WTC11 (cell line): Measurements from ENCODE around the gene RIN3. TPM values are rescaled to one million over a fixed set of nuclear protein-coding genes. Genes with fewer than 3 reads are reported as not detected.

Source experiments
- ATAC-seq: fragments of 200-7000 bp; cut with Tn5 transposase; 2 replicates; pipeline ENCODE4 v1.10.0; 2021; ENCODE audit warnings: mild to moderate bottlenecking, moderate library complexity
- CTCF ChIA-PET: fragments of 300-600 bp; sonication (Branson Sonifier 250); formaldehyde crosslinking; loops from one replicate; lab custom pipeline; 2021; ENCODE audit warnings: antibody characterized with exemption; lab: Charles Lee
- POLR2A ChIA-PET: fragments of 350-600 bp; sonication (Branson Sonifier 250); formaldehyde crosslinking; loops from one replicate; lab custom pipeline; 2021; ENCODE audit warnings: antibody characterized with exemption; lab: Charles Lee
- DNase-seq: peaks from one replicate; pipeline ENCODE4 v3.0.0; 2021; ENCODE audit warnings: low spot score
- H3K27ac Mint-ChIP-seq: 2 replicates; pipeline ENCODE4 v1.8.0; 2021; ENCODE audit warnings: mixed read lengths
- H3K27me3 Mint-ChIP-seq: 2 replicates; pipeline ENCODE4 v1.8.0; 2021; ENCODE audit warnings: low read depth, mild to moderate bottlenecking, moderate library complexity, mixed read lengths
- H3K36me3 Mint-ChIP-seq: 2 replicates; pipeline ENCODE4 v1.8.0; 2021; ENCODE audit warnings: mixed read lengths
- H3K4me1 Mint-ChIP-seq: 2 replicates; pipeline ENCODE4 v1.8.0; 2022; ENCODE audit warnings: mixed read lengths
- H3K4me3 Mint-ChIP-seq: 2 replicates; pipeline ENCODE4 v1.8.0; 2021; ENCODE audit warnings: mild to moderate bottlenecking, moderate library complexity, mixed read lengths
- H3K9me3 Mint-ChIP-seq: 2 replicates; pipeline ENCODE4 v1.8.0; 2021; ENCODE audit warnings: mixed read lengths
- ARID4B ChIP-seq: sonication (generic); formaldehyde crosslinking; IDR thresholded peaks from 2 replicates; pipeline ENCODE4 v1.8.0; 2023; ENCODE audit warnings: missing genetic modification reagents, mild to moderate bottlenecking, borderline replicate concordance
- ERG ChIP-seq: fragments of 250-450 bp; sonication (Bioruptor Pico); IDR thresholded peaks from 2 replicates; pipeline ENCODE4 v1.8.0; 2021; ENCODE audit warnings: mild to moderate bottlenecking
- KAT7 ChIP-seq: sonication (generic); formaldehyde crosslinking; IDR thresholded peaks from 2 replicates; pipeline ENCODE4 v1.8.1; 2023; ENCODE audit warnings: missing genetic modification reagents, mild to moderate bottlenecking, borderline replicate concordance
- PREB ChIP-seq: sonication (generic); formaldehyde crosslinking; IDR thresholded peaks from 2 replicates; pipeline ENCODE4 v1.8.1; 2022; ENCODE audit warnings: mild to moderate bottlenecking, missing genetic modification reagents, moderate library complexity, borderline replicate concordance
- SMAD4 ChIP-seq: sonication (generic); formaldehyde crosslinking; IDR thresholded peaks from 2 replicates; pipeline ENCODE4 v1.8.0; 2022; ENCODE audit warnings: mild to moderate bottlenecking, missing genetic modification reagents
- ZNF396 ChIP-seq: fragments of 250-450 bp; sonication (Bioruptor Pico); IDR thresholded peaks from 2 replicates; pipeline ENCODE4 v1.8.0; 2021; ENCODE audit warnings: mild to moderate bottlenecking, moderate library complexity, borderline replicate concordance
- total RNA-seq: library from RNA; stranded (reverse); gene quantifications from 3 replicates; pipeline ENCODE4 v1.2.3, GENCODE V29; 2021
- TF ChIP-seq, protein P1 (sequence below): sonication (generic); formaldehyde crosslinking; IDR thresholded peaks from 2 replicates; pipeline ENCODE4 v1.8.1; 2023; ENCODE audit warnings: mild to moderate bottlenecking, missing genetic modification reagents
- TF ChIP-seq, protein P2 (sequence below): sonication (generic); formaldehyde crosslinking; IDR thresholded peaks from 2 replicates; pipeline ENCODE4 v1.8.1; 2023; ENCODE audit warnings: mild to moderate bottlenecking, missing genetic modification reagents
- TF ChIP-seq, protein P3 (sequence below): fragments of 250-450 bp; sonication (Bioruptor Pico); IDR thresholded peaks from 2 replicates; pipeline ENCODE4 v1.9.0; 2021; ENCODE audit warnings: mild to moderate bottlenecking

Gene RIN3
- total RNA-seq, 1 experiment from 2014 or later, result 3.3 TPM

DNA sequence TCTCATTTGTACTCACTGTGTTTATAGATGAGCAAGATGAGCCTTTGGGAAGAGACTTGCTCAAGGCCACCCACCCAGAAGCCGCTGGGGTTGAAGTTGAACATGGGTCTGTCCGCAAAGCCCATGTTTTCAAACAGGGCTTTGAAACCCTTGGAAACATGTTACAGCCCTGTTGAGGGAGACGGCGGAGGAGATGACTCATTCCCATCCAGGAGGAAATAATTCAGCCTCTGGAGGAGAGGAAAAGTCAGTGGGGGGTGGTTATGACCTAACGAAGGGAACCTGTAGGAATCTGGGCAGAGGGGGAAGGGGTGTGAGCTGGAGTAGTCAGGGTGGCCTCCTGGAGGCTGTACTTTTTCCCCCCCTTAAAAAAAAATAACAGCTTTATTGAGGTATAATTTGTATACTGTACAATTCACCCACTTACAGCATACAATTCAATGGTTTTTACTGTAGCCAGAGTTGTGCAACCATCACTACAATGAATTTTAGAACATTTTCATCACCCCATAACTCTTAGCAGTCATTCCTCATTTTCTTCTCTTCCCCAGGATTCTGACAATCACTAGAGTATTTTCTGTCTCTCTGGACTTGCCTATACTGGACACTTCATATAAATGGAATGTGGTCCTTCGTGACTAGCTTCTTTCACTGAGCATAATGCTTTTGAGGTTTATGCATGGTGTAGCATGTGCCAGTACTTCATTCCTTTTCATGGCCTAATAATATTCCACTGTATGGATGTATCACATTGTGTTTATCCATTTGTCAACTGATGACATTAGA, 1.9 kb upstream of the RIN3 start:
- no peaks in the 10 kb centered on the region for H3K36me3 Mint-ChIP-seq
- ATAC-seq, result no peak
- TF ChIP-seq, protein P1, sequence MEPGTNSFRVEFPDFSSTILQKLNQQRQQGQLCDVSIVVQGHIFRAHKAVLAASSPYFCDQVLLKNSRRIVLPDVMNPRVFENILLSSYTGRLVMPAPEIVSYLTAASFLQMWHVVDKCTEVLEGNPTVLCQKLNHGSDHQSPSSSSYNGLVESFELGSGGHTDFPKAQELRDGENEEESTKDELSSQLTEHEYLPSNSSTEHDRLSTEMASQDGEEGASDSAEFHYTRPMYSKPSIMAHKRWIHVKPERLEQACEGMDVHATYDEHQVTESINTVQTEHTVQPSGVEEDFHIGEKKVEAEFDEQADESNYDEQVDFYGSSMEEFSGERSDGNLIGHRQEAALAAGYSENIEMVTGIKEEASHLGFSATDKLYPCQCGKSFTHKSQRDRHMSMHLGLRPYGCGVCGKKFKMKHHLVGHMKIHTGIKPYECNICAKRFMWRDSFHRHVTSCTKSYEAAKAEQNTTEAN (CRISPR knock-in tag), result no peak
- TF ChIP-seq PREB (CRISPR knock-in tag) (no peak), ARID4B (no peak), KAT7 (CRISPR knock-in tag) (no peak), ERG (CRISPR knock-in tag) (no peak), SMAD4 (CRISPR knock-in tag) (no peak), ZNF396 (CRISPR knock-in tag) (no peak)
- TF ChIP-seq, protein P2, sequence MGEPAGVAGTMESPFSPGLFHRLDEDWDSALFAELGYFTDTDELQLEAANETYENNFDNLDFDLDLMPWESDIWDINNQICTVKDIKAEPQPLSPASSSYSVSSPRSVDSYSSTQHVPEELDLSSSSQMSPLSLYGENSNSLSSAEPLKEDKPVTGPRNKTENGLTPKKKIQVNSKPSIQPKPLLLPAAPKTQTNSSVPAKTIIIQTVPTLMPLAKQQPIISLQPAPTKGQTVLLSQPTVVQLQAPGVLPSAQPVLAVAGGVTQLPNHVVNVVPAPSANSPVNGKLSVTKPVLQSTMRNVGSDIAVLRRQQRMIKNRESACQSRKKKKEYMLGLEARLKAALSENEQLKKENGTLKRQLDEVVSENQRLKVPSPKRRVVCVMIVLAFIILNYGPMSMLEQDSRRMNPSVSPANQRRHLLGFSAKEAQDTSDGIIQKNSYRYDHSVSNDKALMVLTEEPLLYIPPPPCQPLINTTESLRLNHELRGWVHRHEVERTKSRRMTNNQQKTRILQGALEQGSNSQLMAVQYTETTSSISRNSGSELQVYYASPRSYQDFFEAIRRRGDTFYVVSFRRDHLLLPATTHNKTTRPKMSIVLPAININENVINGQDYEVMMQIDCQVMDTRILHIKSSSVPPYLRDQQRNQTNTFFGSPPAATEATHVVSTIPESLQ (CRISPR knock-in tag), result no peak
- TF ChIP-seq, protein P3, sequence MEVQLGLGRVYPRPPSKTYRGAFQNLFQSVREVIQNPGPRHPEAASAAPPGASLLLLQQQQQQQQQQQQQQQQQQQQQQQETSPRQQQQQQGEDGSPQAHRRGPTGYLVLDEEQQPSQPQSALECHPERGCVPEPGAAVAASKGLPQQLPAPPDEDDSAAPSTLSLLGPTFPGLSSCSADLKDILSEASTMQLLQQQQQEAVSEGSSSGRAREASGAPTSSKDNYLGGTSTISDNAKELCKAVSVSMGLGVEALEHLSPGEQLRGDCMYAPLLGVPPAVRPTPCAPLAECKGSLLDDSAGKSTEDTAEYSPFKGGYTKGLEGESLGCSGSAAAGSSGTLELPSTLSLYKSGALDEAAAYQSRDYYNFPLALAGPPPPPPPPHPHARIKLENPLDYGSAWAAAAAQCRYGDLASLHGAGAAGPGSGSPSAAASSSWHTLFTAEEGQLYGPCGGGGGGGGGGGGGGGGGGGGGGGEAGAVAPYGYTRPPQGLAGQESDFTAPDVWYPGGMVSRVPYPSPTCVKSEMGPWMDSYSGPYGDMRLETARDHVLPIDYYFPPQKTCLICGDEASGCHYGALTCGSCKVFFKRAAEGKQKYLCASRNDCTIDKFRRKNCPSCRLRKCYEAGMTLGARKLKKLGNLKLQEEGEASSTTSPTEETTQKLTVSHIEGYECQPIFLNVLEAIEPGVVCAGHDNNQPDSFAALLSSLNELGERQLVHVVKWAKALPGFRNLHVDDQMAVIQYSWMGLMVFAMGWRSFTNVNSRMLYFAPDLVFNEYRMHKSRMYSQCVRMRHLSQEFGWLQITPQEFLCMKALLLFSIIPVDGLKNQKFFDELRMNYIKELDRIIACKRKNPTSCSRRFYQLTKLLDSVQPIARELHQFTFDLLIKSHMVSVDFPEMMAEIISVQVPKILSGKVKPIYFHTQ, result no peak
- H3K27me3 Mint-ChIP-seq, result peaks cover 36% of the 10 kb centered on the region
- H3K4me1 Mint-ChIP-seq, result peaks cover 8% of the 10 kb centered on the region
- no peak for DNase-seq
- POLR2A ChIA-PET, result interaction anchor here (0.6 kb wide), 1 partner anchor 151 kb away, joined by 3 read pairs; no protein-coding TSS in a partner anchor
- no peak overlapping the region for H3K4me3 Mint-ChIP-seq
- H3K27ac Mint-ChIP-seq, result no peak overlapping the region
- H3K9me3 Mint-ChIP-seq, result no peaks in the 10 kb centered on the region
- CTCF ChIA-PET, result interaction anchor here (1.0 to 1.8 kb wide), 5 partner anchors 22 to 189 kb away, joined by 3 to 9 read pairs (median 3); partner anchors contain the start of gene SLC24A4
